Measurements from ENCODE around the gene LRRFIP1.

Gene LRRFIP1

GRCh38 chr2:237647176-237648015 lies 20.0 kb downstream of the LRRFIP1 start:
- no peak for TF ChIP-seq SIN3A (IDR thresholded peaks at IDR 0.05; ENCODE audit: borderline replicate concordance, insufficient read depth, low read length)
- no peak for TF ChIP-seq REST (IDR thresholded peaks at IDR 0.05; ENCODE audit: insufficient read depth in 1 of 2, low read depth in 2 of 2, low read length in 2 of 2)
- no peak for TF ChIP-seq POLR2AphosphoS5 (IDR thresholded peaks at IDR 0.05; ENCODE audit: low read depth, low read length)
- no peak for TF ChIP-seq TAF1 (IDR thresholded peaks at IDR 0.05; ENCODE audit: borderline replicate concordance, insufficient read depth, low read length)
- no peak for TF ChIP-seq FOXP2 (optimal IDR thresholded peaks at IDR 0.05; ENCODE audit: borderline replicate concordance, extremely low read depth, extremely low read length, insufficient read depth)

DNA sequence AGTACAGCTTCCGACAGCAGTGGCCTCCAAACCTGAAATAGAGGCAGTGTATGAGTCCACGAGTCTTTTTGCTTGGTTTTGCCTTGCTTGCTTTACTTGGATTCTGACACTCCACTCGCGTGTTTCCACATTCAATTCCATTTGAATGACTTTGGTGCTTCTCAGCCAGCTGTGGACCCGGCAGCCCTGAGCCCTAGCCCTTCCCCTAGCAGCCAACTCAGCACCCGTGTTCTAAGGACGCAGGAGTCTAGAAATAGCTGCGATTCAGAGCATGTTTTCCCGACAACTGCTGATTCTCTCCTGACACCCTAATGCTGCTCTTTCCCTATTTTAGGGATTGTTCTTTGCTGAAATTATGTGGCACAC lies 20.6 kb downstream of the LRRFIP1 start:
- TF ChIP-seq FOXP2 (optimal IDR thresholded peaks at IDR 0.05; ENCODE audit: borderline replicate concordance, extremely low read depth, extremely low read length, insufficient read depth) = no peak

GRCh38 chr2:237649541-237650454 lies 22.4 kb downstream of the LRRFIP1 start:
- TF ChIP-seq FOXP2 (optimal IDR thresholded peaks at IDR 0.05; ENCODE audit: borderline replicate concordance, extremely low read depth, extremely low read length, insufficient read depth) = no peak
- no peak for TF ChIP-seq TAF1 (IDR thresholded peaks at IDR 0.05; ENCODE audit: borderline replicate concordance, insufficient read depth, low read length)
- TF ChIP-seq REST (IDR thresholded peaks at IDR 0.05; ENCODE audit: insufficient read depth in 1 of 2, low read depth in 2 of 2, low read length in 2 of 2) = no peak
- TF ChIP-seq POLR2AphosphoS5 (IDR thresholded peaks at IDR 0.05; ENCODE audit: low read depth, low read length) = no peak
- no peak for TF ChIP-seq SIN3A (IDR thresholded peaks at IDR 0.05; ENCODE audit: borderline replicate concordance, insufficient read depth, low read length)

GRCh38 chr2:237650455-237650850 lies 23.1 kb downstream of the LRRFIP1 start:
- TF ChIP-seq REST (IDR thresholded peaks at IDR 0.05; ENCODE audit: insufficient read depth in 1 of 2, low read depth in 2 of 2, low read length in 2 of 2) (no peak), SIN3A (IDR thresholded peaks at IDR 0.05; ENCODE audit: borderline replicate concordance, insufficient read depth, low read length) (no peak), TAF1 (IDR thresholded peaks at IDR 0.05; ENCODE audit: borderline replicate concordance, insufficient read depth, low read length) (no peak), POLR2AphosphoS5 (IDR thresholded peaks at IDR 0.05; ENCODE audit: low read depth, low read length) (no peak), FOXP2 (optimal IDR thresholded peaks at IDR 0.05; ENCODE audit: borderline replicate concordance, extremely low read depth, extremely low read length, insufficient read depth) (no peak)

- TF ChIP-seq SIN3A (IDR thresholded peaks at IDR 0.05; ENCODE audit: borderline replicate concordance, insufficient read depth, low read length) = no peak
- no peak for TF ChIP-seq TAF1 (IDR thresholded peaks at IDR 0.05; ENCODE audit: borderline replicate concordance, insufficient read depth, low read length)
- TF ChIP-seq FOXP2 (optimal IDR thresholded peaks at IDR 0.05; ENCODE audit: borderline replicate concordance, extremely low read depth, extremely low read length, insufficient read depth) = no peak
- no peak for TF ChIP-seq POLR2AphosphoS5 (IDR thresholded peaks at IDR 0.05; ENCODE audit: low read depth, low read length)
- TF ChIP-seq REST (IDR thresholded peaks at IDR 0.05; ENCODE audit: insufficient read depth in 1 of 2, low read depth in 2 of 2, low read length in 2 of 2) = no peak
Measured at GRCh38 chr2:237651761-237652160, 24.4 kb downstream of the LRRFIP1 start.
